GM21825 (cell line): Measurements from ENCODE around the gene HLA-DPB1.

Experiments
- ATAC-seq: cut with Tn5 transposase; IDR thresholded peaks from one replicate; pipeline ENCODE4 v1.9.1; 2021; ENCODE audit warnings: mild to moderate bottlenecking, moderate library complexity; ENCODE audit not compliant: unreplicated experiment

HLA-DPB1 gene

DNA sequence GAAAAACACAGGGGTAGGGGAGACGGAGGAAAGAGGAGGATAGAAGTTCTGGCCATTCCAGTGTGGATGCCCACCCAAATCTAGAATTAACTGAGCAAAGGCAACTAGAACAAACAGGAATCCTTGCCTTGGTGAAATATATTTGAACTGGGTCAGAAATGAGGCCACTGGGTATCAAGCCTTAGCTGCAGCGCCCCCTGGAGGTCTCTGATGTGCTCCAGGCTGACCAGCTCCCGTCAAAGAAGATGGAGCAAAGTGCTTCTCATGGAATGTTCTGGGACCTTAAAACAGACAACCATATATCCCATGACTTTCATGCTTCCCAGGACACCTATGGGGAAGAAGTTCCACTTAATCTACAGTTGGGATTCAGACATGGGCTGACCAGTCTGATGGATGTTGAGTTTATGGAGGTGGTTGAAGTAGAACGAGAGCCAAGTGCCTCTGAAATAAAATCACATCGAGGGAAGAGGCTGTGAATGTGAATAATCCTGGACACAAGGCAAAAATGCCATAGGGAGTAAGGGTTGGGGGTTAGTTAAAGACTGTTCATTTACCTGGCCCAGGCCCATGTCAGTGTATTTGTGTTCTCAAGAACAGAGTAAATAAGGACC lies 50.4 kb downstream of the HLA-DPB1 start:
- ATAC-seq = no peak

DNA sequence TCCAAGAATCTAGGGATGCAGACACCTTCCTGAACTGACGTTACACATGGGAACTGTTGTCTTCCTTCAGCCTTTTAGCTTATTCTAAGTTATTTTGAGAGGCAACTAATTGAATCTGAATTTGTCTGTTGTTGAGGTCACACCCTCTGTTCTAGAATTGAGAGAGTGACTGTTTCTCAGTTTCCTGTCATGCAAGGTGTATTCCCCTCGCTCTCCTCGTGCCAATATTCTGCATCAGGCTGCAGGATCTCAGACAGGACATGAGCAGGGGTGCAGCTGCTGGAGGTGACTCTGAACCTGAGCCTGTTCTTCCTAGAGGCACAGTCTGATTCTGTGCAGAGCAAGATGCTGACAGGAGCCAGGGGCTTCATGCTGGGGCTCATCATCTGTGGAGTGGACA lies 52.5 kb downstream of the HLA-DPB1 start:
- ATAC-seq = no peak

DNA sequence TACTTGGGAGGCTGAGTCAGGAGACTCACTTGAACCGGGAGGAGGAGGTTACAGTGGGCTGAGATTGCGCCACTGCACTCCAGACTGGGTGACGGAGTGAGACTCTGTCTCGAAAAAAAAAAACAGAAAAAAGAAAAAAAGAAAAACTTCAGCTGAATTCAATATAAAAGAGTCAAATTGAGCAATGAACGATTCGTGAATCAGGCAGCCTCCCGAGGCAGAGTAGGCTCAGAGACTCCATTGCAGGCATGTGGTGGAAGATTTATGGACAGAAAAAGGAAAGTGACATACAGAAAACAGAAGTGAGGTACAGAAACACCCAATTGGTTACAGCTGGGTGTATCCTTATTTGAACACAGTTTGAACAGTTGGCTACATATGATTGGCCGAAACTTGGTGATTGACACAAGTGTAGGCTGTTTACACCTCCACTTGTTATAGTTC lies 56.3 kb downstream of the HLA-DPB1 start:
- ATAC-seq = no peak

DNA sequence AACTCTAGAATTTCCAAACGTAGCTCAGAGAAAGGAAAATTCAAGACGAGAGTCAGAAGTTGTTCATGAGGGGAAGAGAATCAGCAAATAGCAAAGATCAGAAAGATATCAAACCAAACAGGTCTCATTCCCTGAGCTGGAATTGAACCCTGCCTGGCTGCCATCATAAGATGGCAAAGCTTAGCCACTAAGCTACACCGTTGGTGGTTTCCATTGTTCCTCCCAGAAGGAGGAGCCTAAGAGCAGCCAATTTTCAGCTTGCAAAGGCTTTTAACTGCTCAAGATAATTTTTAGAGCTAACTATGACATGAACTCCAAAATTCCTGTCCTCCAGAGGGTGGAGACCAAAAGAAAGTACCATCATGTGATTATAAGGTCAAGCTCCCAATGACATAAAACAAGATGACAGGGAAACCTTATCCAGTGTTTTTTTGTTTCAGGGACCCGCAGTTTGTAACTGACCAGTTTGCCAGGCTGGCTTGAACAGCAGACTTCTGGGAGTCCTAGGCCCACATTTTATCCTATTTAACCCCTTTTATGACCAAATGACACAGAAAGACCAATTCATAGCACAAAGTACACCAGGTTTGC lies 60.6 kb downstream of the HLA-DPB1 start:
- ATAC-seq = no peak
